Measurements from ENCODE around the gene MARCHF3.
A peak's percentile ranks its signal among the peaks of the same experiment; 100 is the strongest.
"Not testable (repeated sequence)": the region's sequence is repeated elsewhere in the genome, so short reads cannot be mapped to it uniquely, and the experiment has no call there.

Gene MARCHF3

DNA sequence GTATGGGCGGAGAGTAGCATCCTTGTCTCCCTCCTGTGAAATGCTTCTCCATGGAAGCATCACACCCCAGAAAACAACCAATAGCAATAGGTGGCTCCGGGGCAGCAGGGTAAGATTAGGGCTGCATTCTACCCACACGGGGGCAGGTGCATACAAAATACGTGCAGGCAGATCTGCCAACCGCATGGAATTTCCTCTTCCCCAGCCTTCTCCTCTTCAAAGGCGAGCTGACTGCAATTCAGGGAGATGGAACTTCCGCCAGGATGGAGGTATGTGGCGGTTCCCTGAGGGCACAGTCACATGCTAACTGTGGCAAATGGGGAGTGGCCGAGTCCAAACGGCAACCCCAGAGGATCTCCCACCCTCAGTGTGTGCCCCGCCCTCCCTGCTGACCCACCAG, 171.9 kb downstream of the MARCHF3 start:
- no peak overlapping the region for H3K4me3 Mint-ChIP-seq
- H3K9me3 Mint-ChIP-seq: no peaks in the 10 kb centered on the region
- no peak overlapping the region for H3K27ac Mint-ChIP-seq
- H3K36me3 Mint-ChIP-seq (ENCODE audit: low read depth): peaks cover 20% of the 10 kb centered on the region
- no peak for DNase-seq (ENCODE audit: low spot score)
- no peaks in the 10 kb centered on the region for H3K27me3 Mint-ChIP-seq (ENCODE audit: low read depth)
- H3K4me1 Mint-ChIP-seq (ENCODE audit: low read depth): peaks cover 26% of the 10 kb centered on the region

GRCh38 chr5:126857472-126858410, 172.6 kb downstream of the MARCHF3 start:
- Mint-ChIP-seq H3K9me3 (no peaks in the 10 kb centered on the region), H3K36me3 (ENCODE audit: low read depth) (peaks cover 21% of the 10 kb centered on the region), H3K4me1 (ENCODE audit: low read depth) (peaks cover 28% of the 10 kb centered on the region), H3K4me3 (no peak overlapping the region), H3K27me3 (ENCODE audit: low read depth) (no peaks in the 10 kb centered on the region), H3K27ac (no peak overlapping the region)
- no peak for DNase-seq (ENCODE audit: low spot score)

DNA sequence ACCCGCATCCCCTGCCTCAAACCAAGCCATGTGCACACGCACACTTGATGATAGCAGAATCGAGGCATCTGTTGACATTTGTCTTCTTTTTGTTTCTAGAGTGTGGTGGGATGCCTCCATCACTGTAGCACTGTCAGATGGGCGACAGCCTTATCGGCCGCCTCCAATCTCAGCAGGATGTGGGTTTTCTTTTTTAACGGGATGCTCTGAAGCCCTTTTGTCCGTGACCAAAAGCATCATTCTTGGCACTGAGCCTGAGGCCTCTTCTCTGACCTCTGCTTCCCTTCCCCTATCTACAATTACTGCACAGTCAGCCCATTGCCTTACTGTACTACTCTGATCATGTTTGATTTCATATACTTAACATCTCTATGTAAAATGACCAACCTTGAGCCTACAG, 175.1 kb downstream of the MARCHF3 start:
- no peak for DNase-seq (ENCODE audit: low spot score)
- Mint-ChIP-seq H3K4me1 (ENCODE audit: low read depth) (peaks cover 40% of the 10 kb centered on the region), H3K27ac (peak overlapping the region; percentile 58), H3K27me3 (ENCODE audit: low read depth) (no peaks in the 10 kb centered on the region), H3K9me3 (no peaks in the 10 kb centered on the region), H3K36me3 (ENCODE audit: low read depth) (peaks cover 24% of the 10 kb centered on the region), H3K4me3 (peak overlapping the region; percentile 30)

DNA sequence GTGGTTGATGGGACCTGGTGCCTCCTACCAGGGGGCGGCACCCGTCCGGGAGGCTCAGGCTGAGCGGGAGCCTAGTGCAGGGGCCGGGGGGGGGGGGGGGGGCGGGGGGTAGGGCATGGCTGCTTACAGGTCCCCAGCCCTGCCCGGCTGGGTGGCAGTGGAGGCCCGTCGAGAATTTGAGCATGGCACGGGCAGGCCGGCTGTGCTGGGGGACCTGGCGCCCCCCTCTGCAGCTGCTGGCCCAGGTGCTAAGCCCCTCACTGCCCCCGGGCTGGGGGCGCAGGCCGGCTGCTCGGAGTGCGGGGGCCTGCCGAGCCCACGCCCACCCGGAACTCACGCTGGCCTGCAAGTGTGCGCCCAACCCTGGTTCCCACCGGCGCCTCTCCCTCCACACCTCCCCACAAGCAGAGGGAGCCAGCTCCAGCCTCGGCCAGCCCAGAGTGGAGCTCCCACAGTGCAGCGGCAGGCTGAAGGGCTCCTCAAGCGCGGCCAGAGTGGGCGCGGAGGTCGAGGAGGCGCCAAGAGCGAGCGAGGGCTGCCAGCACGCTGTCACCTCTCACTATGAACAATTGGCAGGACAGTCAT, 175.7 kb downstream of the MARCHF3 start:
- no peak for DNase-seq (ENCODE audit: low spot score)
- Mint-ChIP-seq H3K36me3 (ENCODE audit: low read depth) (peaks cover 24% of the 10 kb centered on the region), H3K27me3 (ENCODE audit: low read depth) (no peaks in the 10 kb centered on the region), H3K27ac (peak overlapping the region; percentile 58), H3K4me3 (peak overlapping the region; percentile 30), H3K4me1 (ENCODE audit: low read depth) (peaks cover 40% of the 10 kb centered on the region), H3K9me3 (no peaks in the 10 kb centered on the region)

GRCh38 chr5:126853541-126854307, 176.6 kb downstream of the MARCHF3 start:
- H3K27me3 Mint-ChIP-seq (ENCODE audit: low read depth); H3K9me3 Mint-ChIP-seq: not testable (repeated sequence)
- H3K36me3 Mint-ChIP-seq (ENCODE audit: low read depth): peaks cover 24% of the 10 kb centered on the region
- H3K4me1 Mint-ChIP-seq (ENCODE audit: low read depth): peaks cover 40% of the 10 kb centered on the region
- peak overlapping the region; percentile 89 for H3K27ac Mint-ChIP-seq
- H3K4me3 Mint-ChIP-seq: peak overlapping the region; percentile 84
- DNase-seq (ENCODE audit: low spot score): peak; percentile 13

DNA sequence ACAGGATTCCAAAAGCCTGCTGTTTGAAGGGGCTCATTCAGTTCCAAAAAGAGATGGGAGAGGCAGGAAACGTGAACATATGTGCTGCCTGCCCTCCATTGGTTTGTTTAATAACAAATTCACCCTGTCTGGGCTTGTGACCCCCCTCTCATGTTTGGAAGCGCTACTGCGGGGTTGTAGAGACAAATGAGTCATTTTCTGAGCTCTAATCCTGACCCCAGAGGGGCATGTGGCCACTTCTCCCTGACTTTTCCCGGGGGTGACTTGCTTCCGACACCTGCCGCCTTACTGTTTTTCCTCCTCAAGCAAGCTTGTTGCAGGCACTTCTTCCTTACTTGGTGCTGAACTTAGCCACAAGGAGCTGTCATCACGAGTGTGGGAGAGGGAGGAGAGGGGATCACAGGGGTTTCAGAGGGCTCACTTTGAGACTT, 177.5 kb downstream of the MARCHF3 start:
- Mint-ChIP-seq H3K36me3 (ENCODE audit: low read depth) (peaks cover 23% of the 10 kb centered on the region), H3K27ac (peak overlapping the region; percentile 89), H3K4me1 (ENCODE audit: low read depth) (peaks cover 40% of the 10 kb centered on the region), H3K9me3 (no peaks in the 10 kb centered on the region), H3K27me3 (ENCODE audit: low read depth) (no peaks in the 10 kb centered on the region), H3K4me3 (peak overlapping the region; percentile 84)
- no peak for DNase-seq (ENCODE audit: low spot score)

- Mint-ChIP-seq H3K4me3 (peak overlapping the region; percentile 84), H3K4me1 (ENCODE audit: low read depth) (peaks cover 43% of the 10 kb centered on the region), H3K36me3 (ENCODE audit: low read depth) (peaks cover 23% of the 10 kb centered on the region)
Measured at GRCh38 chr5:126852091-126852571, 178.2 kb downstream of the MARCHF3 start.

GRCh38 chr5:126851501-126852011, 178.8 kb downstream of the MARCHF3 start:
- no peak for DNase-seq (ENCODE audit: low spot score)
- H3K27ac Mint-ChIP-seq: peak overlapping the region; percentile 89
- H3K4me1 Mint-ChIP-seq (ENCODE audit: low read depth): peaks cover 46% of the 10 kb centered on the region
- H3K27me3 Mint-ChIP-seq (ENCODE audit: low read depth): no peaks in the 10 kb centered on the region
- H3K36me3 Mint-ChIP-seq (ENCODE audit: low read depth): peaks cover 21% of the 10 kb centered on the region
- no peaks in the 10 kb centered on the region for H3K9me3 Mint-ChIP-seq
- H3K4me3 Mint-ChIP-seq: peak overlapping the region; percentile 84

More at GRCh38 chr5:126852091-126852571, 178.2 kb downstream of the MARCHF3 start:
- DNase-seq (ENCODE audit: low spot score): no peak
- Mint-ChIP-seq H3K9me3 (no peaks in the 10 kb centered on the region), H3K27ac (peak overlapping the region; percentile 89), H3K27me3 (ENCODE audit: low read depth) (no peaks in the 10 kb centered on the region)

GRCh38 chr5:126849101-126849678, 181.2 kb downstream of the MARCHF3 start:
- no peak for DNase-seq (ENCODE audit: low spot score)
- peak overlapping the region; percentile 6 for H3K27ac Mint-ChIP-seq
- no peaks in the 10 kb centered on the region for H3K9me3 Mint-ChIP-seq
- peaks cover 53% of the 10 kb centered on the region for H3K4me1 Mint-ChIP-seq (ENCODE audit: low read depth)
- H3K4me3 Mint-ChIP-seq: no peak overlapping the region
- H3K27me3 Mint-ChIP-seq (ENCODE audit: low read depth): no peaks in the 10 kb centered on the region
- H3K36me3 Mint-ChIP-seq (ENCODE audit: low read depth): peaks cover 12% of the 10 kb centered on the region

DNA sequence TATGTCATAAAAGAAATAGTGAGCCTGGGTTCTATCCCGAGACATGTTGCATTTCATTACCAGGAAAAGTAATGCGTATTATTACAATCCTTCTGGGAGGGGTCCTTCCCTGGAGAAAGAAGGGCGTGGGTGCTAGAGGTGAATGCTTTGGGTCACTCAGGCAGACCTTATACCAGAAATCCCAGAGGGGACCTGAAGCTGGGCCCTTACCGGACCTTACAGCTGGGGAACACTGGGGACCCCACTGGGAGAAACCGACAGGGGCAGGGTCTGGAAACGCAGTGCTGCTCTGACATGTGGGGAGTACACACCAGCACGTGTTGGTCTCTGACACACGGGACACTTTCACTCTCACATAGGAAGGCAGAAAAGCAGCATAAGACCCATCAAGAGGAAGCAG, 182.1 kb downstream of the MARCHF3 start:
- Mint-ChIP-seq H3K4me3 (no peak overlapping the region), H3K27me3 (ENCODE audit: low read depth) (no peaks in the 10 kb centered on the region), H3K4me1 (ENCODE audit: low read depth) (peaks cover 47% of the 10 kb centered on the region), H3K36me3 (ENCODE audit: low read depth) (peaks cover 4% of the 10 kb centered on the region), H3K9me3 (no peaks in the 10 kb centered on the region), H3K27ac (no peak overlapping the region)
- no peak for DNase-seq (ENCODE audit: low spot score)

- Mint-ChIP-seq H3K4me3 (no peak overlapping the region), H3K4me1 (ENCODE audit: low read depth) (peaks cover 44% of the 10 kb centered on the region), H3K27me3 (ENCODE audit: low read depth) (no peaks in the 10 kb centered on the region), H3K27ac (no peak overlapping the region), H3K36me3 (ENCODE audit: low read depth) (peaks cover 3% of the 10 kb centered on the region), H3K9me3 (no peaks in the 10 kb centered on the region)
- DNase-seq (ENCODE audit: low spot score): no peak
Measured at GRCh38 chr5:126847826-126848251, 182.5 kb downstream of the MARCHF3 start.

- peaks cover 41% of the 10 kb centered on the region for H3K4me1 Mint-ChIP-seq (ENCODE audit: low read depth)
- no peak overlapping the region for H3K4me3 Mint-ChIP-seq
- no peaks in the 10 kb centered on the region for H3K9me3 Mint-ChIP-seq
- no peaks in the 10 kb centered on the region for H3K27me3 Mint-ChIP-seq (ENCODE audit: low read depth)
- no peak for DNase-seq (ENCODE audit: low spot score)
- H3K36me3 Mint-ChIP-seq (ENCODE audit: low read depth): peaks cover 2% of the 10 kb centered on the region
- H3K27ac Mint-ChIP-seq: no peak overlapping the region
Measured at GRCh38 chr5:126847456-126847820, 182.9 kb downstream of the MARCHF3 start.

DNA sequence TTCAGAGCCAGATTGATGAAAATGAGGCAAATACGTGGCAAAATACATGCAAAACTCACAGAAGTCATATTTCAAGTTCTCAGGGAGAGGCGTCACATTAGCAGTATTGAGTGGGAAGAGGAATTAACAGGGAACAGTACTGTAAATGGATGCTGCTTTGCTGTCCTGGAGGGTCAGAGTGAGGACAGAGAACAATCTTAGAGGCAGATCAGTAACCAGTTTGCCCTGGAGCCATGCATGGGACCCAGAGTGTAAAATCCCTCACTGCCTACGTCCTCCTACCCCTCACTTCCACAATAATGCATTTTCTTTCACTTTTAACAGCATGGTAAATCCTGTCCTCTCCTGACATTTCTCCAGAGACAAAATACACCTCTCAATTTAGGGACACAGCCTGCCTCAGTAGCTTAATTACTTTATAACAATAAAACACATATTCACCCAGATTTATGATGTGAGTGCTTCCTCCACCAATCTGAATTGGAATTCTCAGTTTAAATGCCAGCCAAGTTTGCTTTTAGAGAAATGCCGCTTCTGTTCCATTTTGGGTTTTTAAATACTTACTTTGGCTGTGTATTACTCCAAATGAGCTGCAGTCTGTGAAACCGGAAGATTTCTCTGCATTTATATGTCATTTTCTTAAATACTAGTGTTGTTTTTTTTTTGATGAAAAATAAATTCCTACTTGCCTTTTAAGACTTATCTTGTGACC, 183.5 kb downstream of the MARCHF3 start:
- no peak for DNase-seq (ENCODE audit: low spot score)
- Mint-ChIP-seq H3K9me3 (no peaks in the 10 kb centered on the region), H3K27me3 (ENCODE audit: low read depth) (no peaks in the 10 kb centered on the region), H3K36me3 (ENCODE audit: low read depth) (no peaks in the 10 kb centered on the region), H3K4me3 (no peak overlapping the region), H3K27ac (peak overlapping the region; percentile 35), H3K4me1 (ENCODE audit: low read depth) (peaks cover 36% of the 10 kb centered on the region)
